ENCODE results near the gene JMJD6.

Gene JMJD6

DNA sequence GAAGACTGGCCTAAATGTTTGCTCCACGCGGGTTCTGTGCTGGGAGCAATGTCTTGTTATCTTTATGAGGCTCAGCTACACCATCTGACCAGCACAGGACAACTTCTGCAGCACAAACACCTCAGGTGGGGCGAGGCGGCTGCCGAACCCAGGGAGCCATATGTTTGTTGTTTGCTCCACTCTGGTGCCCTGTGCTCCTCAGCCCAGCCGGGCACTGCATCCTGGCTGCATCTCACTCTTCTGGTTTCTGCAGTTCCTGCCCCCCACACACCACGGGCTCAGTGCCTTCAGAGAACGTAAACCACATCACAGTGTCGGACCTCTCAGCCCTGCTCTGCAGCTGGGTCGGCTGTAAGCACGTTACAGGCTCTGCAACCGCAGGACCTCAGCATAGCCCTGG, 48.1 kb downstream of the JMJD6 start:
- DNase-seq = no peak

DNA sequence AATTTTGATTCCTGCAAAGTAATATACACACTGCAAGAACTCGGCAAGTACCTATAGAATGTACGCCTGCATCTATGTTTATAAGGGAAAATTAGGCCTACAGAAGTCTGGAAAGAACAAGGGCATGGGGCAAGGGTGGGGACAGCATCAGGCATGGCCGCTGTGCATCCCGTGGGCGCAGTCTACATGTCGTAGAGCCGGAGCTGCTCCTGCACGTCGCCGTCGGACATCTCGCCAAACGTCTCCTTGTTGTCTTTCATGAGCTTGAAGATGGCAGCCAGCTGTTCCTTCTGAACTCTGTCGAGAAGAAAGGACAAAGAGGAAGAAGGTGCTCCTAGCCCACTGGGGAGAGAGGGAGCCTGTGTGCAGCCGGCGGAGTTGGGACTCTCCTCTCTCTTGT, 49.0 kb downstream of the JMJD6 start:
- DNase-seq = no peak

GRCh38 chr17:76676629-76677028, 49.8 kb downstream of the JMJD6 start:
- DNase-seq = no peak

- DNase-seq = no peak
Observed at GRCh38 chr17:76675648-76676047, 50.8 kb downstream of the JMJD6 start.

- no peak for DNase-seq
Observed at GRCh38 chr17:76674600-76674999, 51.8 kb downstream of the JMJD6 start.

GRCh38 chr17:76673729-76674128, 52.7 kb downstream of the JMJD6 start:
- no peak for DNase-seq

DNA sequence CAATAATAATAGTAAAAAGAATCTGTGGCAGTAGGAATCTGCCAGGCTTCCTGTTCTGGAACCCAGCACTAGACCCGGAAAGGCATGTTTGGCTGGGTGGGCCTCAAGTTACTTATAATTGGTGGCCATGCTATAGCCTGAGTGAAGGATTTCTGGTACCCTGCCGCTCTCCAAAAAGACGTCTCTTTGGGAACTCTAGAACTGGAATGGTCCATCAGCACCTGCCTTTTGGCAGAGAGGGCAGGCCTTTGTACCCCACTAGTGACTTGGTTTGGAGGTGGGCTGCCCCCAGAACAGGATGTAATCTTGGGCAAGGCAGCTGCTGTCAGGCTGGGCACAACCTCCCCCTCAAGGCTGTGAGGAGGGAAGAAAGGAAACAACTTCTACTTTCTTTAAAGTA, 53.5 kb downstream of the JMJD6 start:
- no peak for DNase-seq

- DNase-seq = no peak
Observed at GRCh38 chr17:76672270-76672851, 54.0 kb downstream of the JMJD6 start.

GRCh38 chr17:76671912-76672262, 54.5 kb downstream of the JMJD6 start:
- no peak for DNase-seq

- peak; percentile 100 for DNase-seq
Observed at GRCh38 chr17:76671123-76671911, 55.1 kb downstream of the JMJD6 start.

GRCh38 chr17:76670718-76671122, 55.7 kb downstream of the JMJD6 start:
- DNase-seq = no peak

DNA sequence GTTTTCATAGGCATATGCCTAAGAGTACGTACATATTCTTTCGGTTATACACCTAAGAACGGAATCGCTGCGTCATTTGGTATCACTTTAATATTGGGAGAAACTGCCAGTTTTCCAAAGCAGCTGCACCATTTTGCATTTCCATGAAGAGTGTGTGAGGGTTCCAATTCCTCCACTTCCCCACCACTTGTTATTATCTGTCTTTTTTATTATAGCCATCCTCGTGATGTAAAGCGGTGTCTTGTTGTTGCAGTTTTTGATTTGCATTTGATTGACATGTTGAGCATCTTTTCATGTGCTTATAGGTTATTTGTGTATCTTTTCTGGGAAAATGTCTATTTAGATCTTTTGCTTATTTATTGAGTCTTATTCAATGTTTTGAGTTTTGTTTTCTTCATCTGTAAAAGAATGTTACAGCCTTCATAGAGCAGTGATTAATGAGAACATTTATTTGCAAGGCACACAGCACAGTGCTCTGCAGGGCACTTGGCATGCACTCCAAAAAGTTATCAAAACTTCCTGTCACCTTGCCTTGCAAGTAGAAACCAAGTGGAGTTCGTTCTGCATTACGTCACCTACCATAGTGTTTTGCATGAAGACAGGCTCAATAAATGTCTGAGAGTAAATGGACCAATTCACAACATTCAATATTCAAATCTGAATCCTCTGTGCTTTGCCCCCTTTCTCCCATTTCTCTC, 56.2 kb downstream of the JMJD6 start:
- DNase-seq = no peak
